Measurements from ENCODE around the gene FBXL16.

Gene FBXL16

GRCh38 chr16:666572-666971 is 39.0 kb downstream of the FBXL16 start:
- peaks cover 10% of the 10 kb centered on the region for H3K4me1 ChIP-seq
- H3K9me3 ChIP-seq (ENCODE audit: control insufficient read depth, low read length): no peaks in the 10 kb centered on the region
- TF ChIP-seq CTCF (IDR thresholded peaks at IDR 0.05): no peak
- peaks cover 5% of the 10 kb centered on the region for H3K79me2 ChIP-seq
- H3K27me3 ChIP-seq (ENCODE audit: control insufficient read depth, insufficient read depth, low read length): no peaks in the 10 kb centered on the region
- H3K9ac ChIP-seq: no peak overlapping the region
- H3K27ac ChIP-seq: no peak overlapping the region
- H3K4me3 ChIP-seq (ENCODE audit: low read depth, low read length): no peak overlapping the region
- no peak overlapping the region for H3K4me2 ChIP-seq (ENCODE audit: low read length)
- H3K36me3 ChIP-seq (ENCODE audit: control insufficient read depth, insufficient read depth, low read length): no peaks in the 10 kb centered on the region
- no peak overlapping the region for H2AFZ ChIP-seq

- Histone ChIP-seq H3K4me3 (ENCODE audit: low read depth, low read length) (no peak overlapping the region), H3K36me3 (ENCODE audit: control insufficient read depth, insufficient read depth, low read length) (no peaks in the 10 kb centered on the region), H3K27me3 (ENCODE audit: control insufficient read depth, insufficient read depth, low read length) (no peaks in the 10 kb centered on the region), H3K9ac (no peak overlapping the region), H3K4me2 (ENCODE audit: low read length) (no peak overlapping the region), H3K4me1 (peaks cover 10% of the 10 kb centered on the region), H2AFZ (no peak overlapping the region), H3K9me3 (ENCODE audit: control insufficient read depth, low read length) (no peaks in the 10 kb centered on the region), H3K79me2 (peaks cover 5% of the 10 kb centered on the region), H3K27ac (no peak overlapping the region)
- no peak for TF ChIP-seq CTCF (IDR thresholded peaks at IDR 0.05)
These were observed 43.0 kb downstream of the FBXL16 start for GRCh38 chr16:662597-662996.

- H3K4me2 ChIP-seq (ENCODE audit: low read length): no peak overlapping the region
- H3K36me3 ChIP-seq (ENCODE audit: control insufficient read depth, insufficient read depth, low read length): no peaks in the 10 kb centered on the region
- no peak for TF ChIP-seq CTCF (IDR thresholded peaks at IDR 0.05)
- no peak overlapping the region for H2AFZ ChIP-seq
- no peak overlapping the region for H3K9ac ChIP-seq
- peaks cover 5% of the 10 kb centered on the region for H3K4me1 ChIP-seq
- no peaks in the 10 kb centered on the region for H3K9me3 ChIP-seq (ENCODE audit: control insufficient read depth, low read length)
- no peak overlapping the region for H3K4me3 ChIP-seq (ENCODE audit: low read depth, low read length)
- H3K27ac ChIP-seq: no peak overlapping the region
- no peaks in the 10 kb centered on the region for H3K27me3 ChIP-seq (ENCODE audit: control insufficient read depth, insufficient read depth, low read length)
- peaks cover 2% of the 10 kb centered on the region for H3K79me2 ChIP-seq
These were observed 43.5 kb downstream of the FBXL16 start for GRCh38 chr16:662095-662494.

GRCh38 chr16:661184-661821 is 44.3 kb downstream of the FBXL16 start:
- Histone ChIP-seq H3K4me1 (peaks cover 4% of the 10 kb centered on the region), H3K36me3 (ENCODE audit: control insufficient read depth, insufficient read depth, low read length) (no peaks in the 10 kb centered on the region), H3K9ac (no peak overlapping the region), H3K27me3 (ENCODE audit: control insufficient read depth, insufficient read depth, low read length) (no peaks in the 10 kb centered on the region), H3K4me3 (ENCODE audit: low read depth, low read length) (no peak overlapping the region), H3K27ac (peak overlapping the region; percentile 74), H2AFZ (peak overlapping the region; percentile 63), H3K4me2 (ENCODE audit: low read length) (no peak overlapping the region), H3K79me2 (no peaks in the 10 kb centered on the region), H3K9me3 (ENCODE audit: control insufficient read depth, low read length) (no peaks in the 10 kb centered on the region)
- TF ChIP-seq CTCF (IDR thresholded peaks at IDR 0.05): no peak

Measured in parathyroid adenoma (tissue), 2 donors.